Frontal cortex (tissue), 4 donors: ENCODE measurements around the gene CHST8. TPM values are rescaled to one million over a fixed set of nuclear protein-coding genes. Genes with fewer than 3 reads are reported as not detected.
"Not testable (repeated sequence)": the region's sequence is repeated elsewhere in the genome, so short reads cannot be mapped to it uniquely, and the experiment has no call there.

ENCODE experiments used
- DNase-seq, 2 donors: peaks; one replicate each; pipeline ENCODE4 v3.0.0; 2012; ENCODE audit warnings: low spot score in 2 of 2
- FAIRE-seq: peaks from 2 replicates; lab custom pipeline; 2012; peaks lifted over from hg19 to GRCh38; lab: Jason Lieb, UNC
- total RNA-seq: library from RNA; depleted of rRNA; stranded (reverse); fragments of >200 nt; gene quantifications from one replicate; pipeline ENCODE4 v1.2.3, GENCODE V29; 2014
- donor health status: control.
- donor health status: control.
- donor health status: control.

Gene CHST8
- total RNA-seq = 5.3 TPM

- FAIRE-seq (no peak), DNase-seq (peak; percentile 71 to 77)
These were observed at the start of gene CHST8 for GRCh38 chr19:33621811-33622504. Gene CHST8, plus strand, starts transcription at chr19:33621953. Its CDS starts 67,309 bp downstream, at chr19:33689262.

- FAIRE-seq = no peak
- no peak for DNase-seq
These were observed 48.8 kb upstream of the CHST8 start for GRCh38 chr19:33572929-33573328.

- DNase-seq (no peak), FAIRE-seq (no peak)
These were observed 46.9 kb upstream of the CHST8 start for GRCh38 chr19:33574824-33575223.

GRCh38 chr19:33578697-33579096 is 43.1 kb upstream of the CHST8 start:
- no peak for FAIRE-seq
- DNase-seq = no peak

GRCh38 chr19:33580026-33580644 is 41.6 kb upstream of the CHST8 start:
- DNase-seq = no peak
- FAIRE-seq = no peak

GRCh38 chr19:33580645-33581037 is 41.1 kb upstream of the CHST8 start:
- DNase-seq (no peak), FAIRE-seq (no peak)

GRCh38 chr19:33582914-33583313 is 38.8 kb upstream of the CHST8 start:
- FAIRE-seq (no peak), DNase-seq (no peak)

GRCh38 chr19:33587150-33587549 is 34.6 kb upstream of the CHST8 start:
- FAIRE-seq = no peak
- no peak for DNase-seq

- DNase-seq (no peak), FAIRE-seq (no peak)
These were observed 31.5 kb upstream of the CHST8 start for GRCh38 chr19:33590224-33590623.

- DNase-seq (no peak), FAIRE-seq (no peak)
These were observed 26.0 kb upstream of the CHST8 start for GRCh38 chr19:33595783-33596182.

GRCh38 chr19:33601583-33601982 is 20.2 kb upstream of the CHST8 start:
- FAIRE-seq = no peak
- DNase-seq = no peak

GRCh38 chr19:33602576-33603204 is 19.1 kb upstream of the CHST8 start:
- FAIRE-seq = no peak
- no peak for DNase-seq

- FAIRE-seq (no peak), DNase-seq (no peak)
These were observed 18.4 kb upstream of the CHST8 start for GRCh38 chr19:33603377-33603776.

- no peak for DNase-seq
- no peak for FAIRE-seq
These were observed 17.1 kb upstream of the CHST8 start for GRCh38 chr19:33604651-33605050.

GRCh38 chr19:33605803-33606295 is 15.9 kb upstream of the CHST8 start:
- FAIRE-seq, DNase-seq: not testable (repeated sequence)

GRCh38 chr19:33606556-33606955 is 15.2 kb upstream of the CHST8 start:
- no peak for FAIRE-seq
- DNase-seq = no peak

GRCh38 chr19:33609353-33609752 is 12.4 kb upstream of the CHST8 start:
- no peak for FAIRE-seq
- no peak for DNase-seq

GRCh38 chr19:33610588-33610987 is 11.2 kb upstream of the CHST8 start:
- DNase-seq (no peak), FAIRE-seq (no peak)

GRCh38 chr19:33612928-33613619 is 8.7 kb upstream of the CHST8 start:
- FAIRE-seq (no peak), DNase-seq (no peak)

GRCh38 chr19:33613620-33614000 is 8.1 kb upstream of the CHST8 start:
- no peak for FAIRE-seq
- no peak for DNase-seq

GRCh38 chr19:33616346-33616745 is 5.4 kb upstream of the CHST8 start:
- FAIRE-seq (no peak), DNase-seq (no peak)
